ENCODE results near the gene FILIP1L.

The FILIP1L gene

DNA sequence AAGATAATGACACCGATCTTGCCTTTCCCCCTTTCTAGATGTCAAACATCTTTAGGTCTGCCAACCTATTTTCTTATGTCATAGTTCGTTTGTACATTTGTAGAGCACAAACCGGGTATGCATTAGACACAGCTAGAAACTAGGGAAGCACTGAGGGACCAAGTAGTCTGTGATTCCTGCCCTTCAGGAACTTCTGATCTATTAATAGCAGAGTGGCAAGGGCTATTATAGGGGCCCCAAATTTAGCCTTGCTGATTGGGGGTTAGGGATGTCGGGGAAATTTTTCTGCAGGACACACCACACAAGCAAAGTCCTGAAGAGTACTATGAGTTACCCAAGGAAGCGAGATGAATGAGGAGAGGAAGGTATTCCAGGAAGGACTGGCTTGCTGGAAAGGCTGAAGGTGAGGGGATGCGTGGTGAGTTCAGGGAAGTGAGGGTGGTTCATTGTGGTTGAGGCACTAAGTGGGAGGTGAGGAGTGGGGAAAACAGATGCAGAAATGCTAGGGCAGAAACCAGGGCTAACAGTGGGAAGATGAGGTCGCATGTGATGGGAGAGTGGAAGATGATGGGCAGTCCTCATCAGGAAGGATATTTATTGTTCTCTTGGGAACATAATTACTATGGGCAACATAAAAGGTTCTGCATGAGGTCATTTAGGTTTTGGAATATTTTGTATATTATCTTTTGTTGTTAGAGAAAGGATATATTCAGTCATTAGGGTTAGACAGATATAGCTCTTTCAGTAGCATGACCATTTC, 152.4 kb downstream of the FILIP1L start:
- no peaks in the 10 kb centered on the region for H3K36me3 ChIP-seq (ENCODE audit: insufficient read depth, low read length)
- peaks cover 29% of the 10 kb centered on the region for H3K4me1 ChIP-seq (ENCODE audit: control insufficient read depth, insufficient read depth, low read length)

DNA sequence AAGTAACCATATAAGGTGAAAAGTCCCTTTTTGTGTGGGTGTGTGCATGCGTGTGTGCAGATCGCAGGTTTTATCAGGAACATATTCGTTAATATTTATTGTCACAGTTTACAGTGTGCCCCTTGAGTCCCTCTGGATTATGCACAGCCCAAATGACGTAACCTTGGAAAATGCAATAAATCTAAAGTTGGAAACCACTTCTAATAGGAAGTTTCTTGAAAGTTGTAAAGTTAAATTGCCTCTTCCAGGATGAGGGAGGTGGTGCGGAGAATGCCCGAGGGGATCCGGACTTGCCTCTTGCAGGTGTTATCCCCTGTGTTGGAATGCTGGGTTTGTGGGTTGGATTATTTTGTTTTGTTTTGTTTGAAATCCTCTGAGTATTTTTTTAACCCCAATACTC, 153.4 kb downstream of the FILIP1L start:
- no peaks in the 10 kb centered on the region for H3K9me3 ChIP-seq (replicated peaks; ENCODE audit: low read length)
- H3K36me3 ChIP-seq (ENCODE audit: insufficient read depth, low read length) = no peaks in the 10 kb centered on the region
- no peak overlapping the region for H3K4me2 ChIP-seq (ENCODE audit: low read length)
- no peak overlapping the region for H3K9ac ChIP-seq (ENCODE audit: low read depth, low read length)
- no peaks in the 10 kb centered on the region for H3K27me3 ChIP-seq (ENCODE audit: control insufficient read depth, insufficient read depth, low read length)
- no peak overlapping the region for H3K4me3 ChIP-seq (ENCODE audit: low read length)
- peaks cover 26% of the 10 kb centered on the region for H3K4me1 ChIP-seq (ENCODE audit: control insufficient read depth, insufficient read depth, low read length)

More for the DNA sequence above, 152.4 kb downstream of the FILIP1L start:
- Histone ChIP-seq H3K4me3 (ENCODE audit: low read length) (no peak overlapping the region), H3K9me3 (replicated peaks; ENCODE audit: low read length) (no peaks in the 10 kb centered on the region), H3K9ac (ENCODE audit: low read depth, low read length) (peak overlapping the region; percentile 16), H3K4me2 (ENCODE audit: low read length) (no peak overlapping the region), H3K27me3 (ENCODE audit: control insufficient read depth, insufficient read depth, low read length) (no peaks in the 10 kb centered on the region)

GRCh38 chr3:99960123-99960878, 154.0 kb downstream of the FILIP1L start:
- H3K4me2 ChIP-seq (ENCODE audit: low read length) = no peak overlapping the region
- H3K9ac ChIP-seq (ENCODE audit: low read depth, low read length) = no peak overlapping the region
- H3K27me3 ChIP-seq (ENCODE audit: control insufficient read depth, insufficient read depth, low read length) = no peaks in the 10 kb centered on the region
- H3K36me3 ChIP-seq (ENCODE audit: insufficient read depth, low read length) = no peaks in the 10 kb centered on the region
- no peaks in the 10 kb centered on the region for H3K9me3 ChIP-seq (replicated peaks; ENCODE audit: low read length)
- H3K4me3 ChIP-seq (ENCODE audit: low read length) = no peak overlapping the region
- peaks cover 20% of the 10 kb centered on the region for H3K4me1 ChIP-seq (ENCODE audit: control insufficient read depth, insufficient read depth, low read length)

DNA sequence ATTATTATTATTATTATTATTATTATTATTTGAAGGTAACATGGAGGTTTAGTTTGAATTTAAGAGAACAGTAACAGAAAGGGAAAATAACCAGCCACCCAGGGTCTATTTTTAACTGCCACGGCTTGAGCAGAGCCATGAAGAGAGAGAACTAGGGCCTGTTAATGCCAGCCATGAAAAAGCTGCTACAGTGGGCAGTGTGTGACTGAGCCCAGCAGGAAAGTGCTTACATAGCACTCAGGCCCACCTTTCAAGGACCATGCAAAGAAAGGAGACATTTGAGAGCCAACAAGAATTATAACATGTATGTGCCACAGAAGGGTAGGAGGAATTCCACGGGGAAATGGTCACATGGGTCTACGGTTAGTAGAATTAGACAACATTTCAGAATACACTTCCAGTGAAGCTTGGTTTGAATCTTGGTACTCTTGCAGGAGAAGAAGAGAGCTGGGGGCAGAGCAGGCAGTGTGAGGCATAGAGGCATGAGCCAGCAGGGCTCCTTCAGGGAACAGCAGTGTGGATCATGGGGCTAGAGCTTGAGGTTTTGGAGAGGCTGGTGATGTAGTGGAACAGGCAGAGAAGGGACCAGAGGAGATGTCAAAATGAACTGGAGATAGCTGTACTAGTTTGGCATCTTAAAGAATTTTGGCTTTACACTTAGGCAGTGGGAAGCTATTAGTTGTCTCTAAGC, 155.9 kb downstream of the FILIP1L start:
- H3K9ac ChIP-seq (ENCODE audit: low read depth, low read length) = no peak overlapping the region
- no peaks in the 10 kb centered on the region for H3K9me3 ChIP-seq (replicated peaks; ENCODE audit: low read length)
- H3K4me3 ChIP-seq (ENCODE audit: low read length) = no peak overlapping the region
- H3K4me2 ChIP-seq (ENCODE audit: low read length) = no peak overlapping the region
- H3K36me3 ChIP-seq (ENCODE audit: insufficient read depth, low read length) = no peaks in the 10 kb centered on the region
- no peaks in the 10 kb centered on the region for H3K27me3 ChIP-seq (ENCODE audit: control insufficient read depth, insufficient read depth, low read length)
- H3K4me1 ChIP-seq (ENCODE audit: control insufficient read depth, insufficient read depth, low read length) = peaks cover 14% of the 10 kb centered on the region

- Histone ChIP-seq H3K4me2 (ENCODE audit: low read length) (no peak overlapping the region), H3K36me3 (ENCODE audit: insufficient read depth, low read length) (no peaks in the 10 kb centered on the region), H3K9ac (ENCODE audit: low read depth, low read length) (no peak overlapping the region), H3K4me3 (ENCODE audit: low read length) (no peak overlapping the region), H3K27me3 (ENCODE audit: control insufficient read depth, insufficient read depth, low read length) (no peaks in the 10 kb centered on the region), H3K4me1 (ENCODE audit: control insufficient read depth, insufficient read depth, low read length) (peaks cover 9% of the 10 kb centered on the region), H3K9me3 (replicated peaks; ENCODE audit: low read length) (no peaks in the 10 kb centered on the region)
These were observed 157.0 kb downstream of the FILIP1L start for GRCh38 chr3:99957151-99957796.

GRCh38 chr3:99955773-99956562, 158.3 kb downstream of the FILIP1L start:
- H3K4me3 ChIP-seq (ENCODE audit: low read length) = no peak overlapping the region
- H3K9me3 ChIP-seq (replicated peaks; ENCODE audit: low read length) = no peaks in the 10 kb centered on the region

DNA sequence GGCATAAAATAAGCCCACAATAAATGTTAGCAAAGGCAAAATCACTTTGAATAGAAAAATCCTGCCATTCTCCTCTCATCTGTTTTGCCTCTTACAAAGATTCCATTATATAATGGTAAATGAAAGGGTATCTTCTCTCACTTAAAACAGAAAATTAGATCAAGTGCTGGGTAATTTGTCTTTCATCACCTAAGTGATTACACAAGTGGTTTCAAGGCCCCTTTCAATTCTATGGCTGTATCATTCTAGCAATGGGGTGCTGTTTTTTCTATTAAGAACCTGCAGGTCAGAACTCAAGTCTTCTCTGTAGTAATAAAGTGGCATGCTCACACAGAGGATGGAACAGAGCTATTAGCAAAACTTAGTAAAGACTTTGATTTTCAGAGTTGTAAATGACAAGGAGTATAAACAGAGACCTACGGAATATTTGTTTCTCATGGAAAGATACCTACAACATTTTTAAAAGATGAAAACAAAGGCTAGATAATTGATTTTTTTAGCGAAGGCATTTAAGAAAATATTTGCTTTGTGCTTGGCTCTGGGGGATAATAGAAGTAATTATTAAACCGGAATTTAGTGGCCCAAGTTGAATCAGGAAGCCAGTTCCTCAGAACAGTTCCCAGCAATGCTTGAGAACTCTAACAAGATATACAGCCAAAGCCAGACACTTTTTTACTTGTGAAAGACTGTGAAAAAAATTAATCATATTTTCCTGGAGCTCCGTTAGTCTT, 159.2 kb downstream of the FILIP1L start:
- Histone ChIP-seq H3K4me1 (ENCODE audit: control insufficient read depth, insufficient read depth, low read length) (peaks cover 17% of the 10 kb centered on the region), H3K36me3 (ENCODE audit: insufficient read depth, low read length) (no peaks in the 10 kb centered on the region), H3K27me3 (ENCODE audit: control insufficient read depth, insufficient read depth, low read length) (no peaks in the 10 kb centered on the region), H3K9ac (ENCODE audit: low read depth, low read length) (no peak overlapping the region), H3K9me3 (replicated peaks; ENCODE audit: low read length) (no peaks in the 10 kb centered on the region), H3K4me2 (ENCODE audit: low read length) (no peak overlapping the region), H3K4me3 (ENCODE audit: low read length) (no peak overlapping the region)

More at GRCh38 chr3:99955773-99956562, 158.3 kb downstream of the FILIP1L start:
- Histone ChIP-seq H3K9ac (ENCODE audit: low read depth, low read length) (no peak overlapping the region), H3K36me3 (ENCODE audit: insufficient read depth, low read length) (no peaks in the 10 kb centered on the region), H3K4me2 (ENCODE audit: low read length) (no peak overlapping the region), H3K4me1 (ENCODE audit: control insufficient read depth, insufficient read depth, low read length) (peaks cover 17% of the 10 kb centered on the region), H3K27me3 (ENCODE audit: control insufficient read depth, insufficient read depth, low read length) (no peaks in the 10 kb centered on the region)

DNA sequence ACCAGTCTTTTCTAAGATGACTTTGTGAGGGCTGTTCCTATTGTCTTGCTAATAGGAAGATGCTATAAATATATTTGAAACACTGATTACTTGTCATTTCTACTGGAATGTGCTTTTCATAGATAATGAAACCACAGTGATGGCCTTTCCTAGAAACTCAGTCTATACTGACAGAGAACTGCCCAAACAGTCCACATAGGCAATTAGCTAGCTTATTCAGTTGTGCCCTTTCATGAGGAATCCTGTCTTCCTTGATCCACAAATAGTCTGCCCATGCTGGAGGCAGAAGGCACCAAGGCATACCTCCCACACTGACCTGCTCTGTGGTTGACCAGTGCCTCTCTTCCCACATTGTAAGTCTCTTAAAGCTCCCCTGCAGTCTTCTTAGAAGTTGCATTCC, 160.7 kb downstream of the FILIP1L start:
- no peaks in the 10 kb centered on the region for H3K36me3 ChIP-seq (ENCODE audit: insufficient read depth, low read length)
- peaks cover 17% of the 10 kb centered on the region for H3K4me1 ChIP-seq (ENCODE audit: control insufficient read depth, insufficient read depth, low read length)
- H3K9me3 ChIP-seq (replicated peaks; ENCODE audit: low read length) = no peaks in the 10 kb centered on the region
- H3K9ac ChIP-seq (ENCODE audit: low read depth, low read length) = no peak overlapping the region
- H3K4me2 ChIP-seq (ENCODE audit: low read length) = no peak overlapping the region
- no peaks in the 10 kb centered on the region for H3K27me3 ChIP-seq (ENCODE audit: control insufficient read depth, insufficient read depth, low read length)
- no peak overlapping the region for H3K4me3 ChIP-seq (ENCODE audit: low read length)

DNA sequence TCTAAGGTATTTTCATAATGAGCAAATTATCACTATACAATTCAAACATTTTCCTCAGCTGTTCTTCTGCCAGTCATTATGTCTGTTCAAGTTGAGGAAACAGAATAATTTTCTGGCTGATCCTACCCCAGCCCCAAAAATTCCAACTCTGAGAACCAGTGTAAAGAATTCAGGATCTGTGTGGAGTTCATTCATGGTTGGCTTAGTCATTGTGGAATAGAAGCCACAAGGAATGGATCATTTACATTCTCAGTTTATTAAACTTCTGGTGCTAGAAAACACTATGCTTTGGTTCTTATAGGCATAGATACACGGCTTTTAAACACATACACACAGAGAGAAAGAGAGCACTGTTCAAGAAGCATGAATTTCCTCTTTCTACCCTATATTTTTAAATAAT, 162.0 kb downstream of the FILIP1L start:
- Histone ChIP-seq H3K4me1 (ENCODE audit: control insufficient read depth, insufficient read depth, low read length) (peaks cover 17% of the 10 kb centered on the region), H3K9ac (ENCODE audit: low read depth, low read length) (peak overlapping the region; percentile 19), H3K27me3 (ENCODE audit: control insufficient read depth, insufficient read depth, low read length) (no peaks in the 10 kb centered on the region), H3K4me2 (ENCODE audit: low read length) (no peak overlapping the region), H3K4me3 (ENCODE audit: low read length) (no peak overlapping the region), H3K9me3 (replicated peaks; ENCODE audit: low read length) (no peaks in the 10 kb centered on the region), H3K36me3 (ENCODE audit: insufficient read depth, low read length) (no peaks in the 10 kb centered on the region)

DNA sequence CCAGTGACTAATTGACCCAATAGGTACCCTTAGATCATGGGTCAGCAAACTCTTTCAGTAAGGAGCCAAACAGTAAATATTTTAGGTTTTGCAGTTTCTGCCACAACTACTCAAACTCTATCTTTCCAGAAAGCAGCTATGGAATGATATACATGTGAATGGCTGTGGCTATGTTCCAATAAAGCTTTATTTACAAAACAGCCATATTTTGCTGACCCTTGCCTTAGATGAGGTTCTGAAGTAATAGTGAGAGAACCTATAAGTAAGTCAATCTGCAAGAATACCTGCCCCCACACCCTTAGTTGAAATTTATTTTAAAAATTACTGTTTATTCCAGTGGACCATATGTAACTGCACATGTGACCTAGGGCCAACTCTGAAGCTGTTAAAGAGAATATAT, 162.6 kb downstream of the FILIP1L start:
- Histone ChIP-seq H3K4me1 (ENCODE audit: control insufficient read depth, insufficient read depth, low read length) (peaks cover 17% of the 10 kb centered on the region), H3K27me3 (ENCODE audit: control insufficient read depth, insufficient read depth, low read length) (no peaks in the 10 kb centered on the region), H3K9ac (ENCODE audit: low read depth, low read length) (peak overlapping the region; percentile 19), H3K36me3 (ENCODE audit: insufficient read depth, low read length) (no peaks in the 10 kb centered on the region), H3K9me3 (replicated peaks; ENCODE audit: low read length) (no peaks in the 10 kb centered on the region), H3K4me2 (ENCODE audit: low read length) (no peak overlapping the region), H3K4me3 (ENCODE audit: low read length) (no peak overlapping the region)
